GM13976 (cell line): Measurements from ENCODE around the gene RNF220.

Experiments
- DNase-seq: peaks from one replicate; pipeline ENCODE4 v3.0.0; 2012; ENCODE audit warnings: low spot score
- in situ Hi-C: fragments of 300-500 bp; cut with MboI; formaldehyde crosslinking; loops from one replicate; pipeline ENCODE4 v1.12.0; 2022; ENCODE audit warnings: low sequenced_read_pairs, mixed read lengths, inconsistent platforms; ENCODE audit not compliant: unreplicated experiment
- TF ChIP-seq, protein P1 (sequence below): IDR thresholded peaks from 2 replicates; pipeline ENCODE4 v1.5.1; 2012; ENCODE audit warnings: borderline replicate concordance, mild to moderate bottlenecking; ENCODE audit not compliant: insufficient read depth; ENCODE audit errors: extremely low read depth, missing control alignments, control extremely low read depth

RNF220 gene

DNA sequence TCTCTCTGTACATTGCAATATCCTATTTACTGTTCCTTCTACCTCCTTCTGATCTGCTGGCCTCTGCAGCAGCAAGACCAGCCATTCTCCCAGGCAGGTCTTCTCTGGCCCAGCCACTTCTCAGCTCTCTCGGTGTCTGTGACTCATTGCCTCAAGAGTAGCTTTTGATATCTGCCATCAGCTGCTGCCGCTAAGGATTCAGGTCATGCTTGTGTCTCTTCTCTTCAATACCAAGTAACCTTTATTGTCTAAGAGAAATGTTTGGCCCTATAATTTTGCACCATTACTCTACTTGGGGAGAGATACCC, 167.5 kb downstream of the RNF220 start:
- in situ Hi-C loops, result no loop called here
- TF ChIP-seq, protein P1, sequence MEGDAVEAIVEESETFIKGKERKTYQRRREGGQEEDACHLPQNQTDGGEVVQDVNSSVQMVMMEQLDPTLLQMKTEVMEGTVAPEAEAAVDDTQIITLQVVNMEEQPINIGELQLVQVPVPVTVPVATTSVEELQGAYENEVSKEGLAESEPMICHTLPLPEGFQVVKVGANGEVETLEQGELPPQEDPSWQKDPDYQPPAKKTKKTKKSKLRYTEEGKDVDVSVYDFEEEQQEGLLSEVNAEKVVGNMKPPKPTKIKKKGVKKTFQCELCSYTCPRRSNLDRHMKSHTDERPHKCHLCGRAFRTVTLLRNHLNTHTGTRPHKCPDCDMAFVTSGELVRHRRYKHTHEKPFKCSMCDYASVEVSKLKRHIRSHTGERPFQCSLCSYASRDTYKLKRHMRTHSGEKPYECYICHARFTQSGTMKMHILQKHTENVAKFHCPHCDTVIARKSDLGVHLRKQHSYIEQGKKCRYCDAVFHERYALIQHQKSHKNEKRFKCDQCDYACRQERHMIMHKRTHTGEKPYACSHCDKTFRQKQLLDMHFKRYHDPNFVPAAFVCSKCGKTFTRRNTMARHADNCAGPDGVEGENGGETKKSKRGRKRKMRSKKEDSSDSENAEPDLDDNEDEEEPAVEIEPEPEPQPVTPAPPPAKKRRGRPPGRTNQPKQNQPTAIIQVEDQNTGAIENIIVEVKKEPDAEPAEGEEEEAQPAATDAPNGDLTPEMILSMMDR, result no peak
- DNase-seq, result no peak

DNA sequence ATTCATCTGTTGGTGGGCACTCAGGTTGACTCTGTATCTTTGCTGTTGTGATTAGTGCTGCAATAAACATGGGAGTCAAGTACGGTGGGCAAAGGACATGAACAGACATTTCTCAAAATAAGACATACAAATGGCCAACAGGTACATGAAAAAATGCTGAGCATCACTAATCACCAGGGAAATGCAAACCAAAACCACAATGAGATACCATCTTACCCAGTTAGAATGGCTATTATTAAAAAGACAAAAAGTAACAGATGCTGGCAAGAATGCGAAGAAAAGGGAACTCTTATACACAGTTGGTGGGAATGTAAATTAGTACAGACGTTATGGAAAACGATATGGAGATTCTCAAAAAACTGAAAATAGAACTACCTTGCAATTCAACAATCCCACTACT, 170.3 kb downstream of the RNF220 start:
- in situ Hi-C loops, result no loop called here
- no peak for DNase-seq
- TF ChIP-seq, protein P1, result no peak

DNA sequence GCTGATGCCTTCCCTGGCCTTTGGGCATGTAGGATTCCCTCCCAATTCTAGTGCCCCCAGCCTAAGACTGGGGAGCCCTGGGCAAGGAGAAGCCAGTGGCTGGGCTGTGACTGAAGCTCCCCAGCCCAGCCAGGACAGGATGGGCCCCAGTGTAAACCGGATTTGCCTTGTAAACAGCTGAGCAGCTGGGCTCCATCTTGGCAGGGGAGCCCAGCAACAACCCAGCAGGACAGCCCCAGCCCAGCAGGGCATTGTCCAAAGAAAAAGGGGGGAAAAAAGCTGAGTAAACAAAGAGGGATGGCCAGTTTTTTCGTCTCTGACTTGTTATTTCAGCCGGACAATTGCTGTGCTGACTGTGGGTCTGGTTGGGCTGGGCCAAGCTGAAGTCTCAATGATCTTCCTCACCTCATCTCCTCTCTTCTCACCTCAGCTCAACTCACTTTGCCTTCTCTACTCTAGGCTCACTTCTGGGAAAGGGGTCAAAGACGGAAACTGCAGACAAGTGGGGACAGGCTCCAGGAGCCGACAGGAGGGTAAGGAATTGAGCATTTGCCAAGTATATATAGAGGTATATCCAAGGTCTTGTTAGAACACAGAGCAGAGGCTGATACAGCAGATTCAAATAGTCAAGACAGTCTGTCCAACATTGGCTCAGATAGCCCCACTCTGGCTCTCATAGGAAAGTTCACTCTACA, 171.5 kb downstream of the RNF220 start:
- in situ Hi-C loops, result no loop called here
- DNase-seq, result no peak
- TF ChIP-seq, protein P1, result no peak

DNA sequence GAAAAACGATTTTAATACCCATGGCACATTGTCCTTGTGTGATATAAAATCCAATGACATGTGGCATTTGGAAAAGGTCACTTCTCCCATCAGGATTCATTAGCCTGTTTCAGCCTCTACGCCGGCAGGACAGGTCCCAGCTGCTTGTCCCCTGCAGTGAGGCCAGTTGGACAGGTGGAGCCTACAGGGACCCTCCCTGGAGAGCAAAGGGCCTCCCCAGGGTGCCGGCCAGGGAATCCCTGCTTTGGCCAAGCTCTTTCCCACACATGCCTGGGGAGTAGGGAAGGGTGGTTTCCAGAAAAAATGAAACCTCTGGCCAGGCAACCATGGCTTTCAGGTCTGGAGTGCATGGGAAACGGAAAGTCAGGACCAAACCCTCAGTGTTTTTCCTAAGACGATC, 176.2 kb downstream of the RNF220 start:
- in situ Hi-C loops, result no loop called here
- no peak for DNase-seq
- TF ChIP-seq, protein P1, result no peak

DNA sequence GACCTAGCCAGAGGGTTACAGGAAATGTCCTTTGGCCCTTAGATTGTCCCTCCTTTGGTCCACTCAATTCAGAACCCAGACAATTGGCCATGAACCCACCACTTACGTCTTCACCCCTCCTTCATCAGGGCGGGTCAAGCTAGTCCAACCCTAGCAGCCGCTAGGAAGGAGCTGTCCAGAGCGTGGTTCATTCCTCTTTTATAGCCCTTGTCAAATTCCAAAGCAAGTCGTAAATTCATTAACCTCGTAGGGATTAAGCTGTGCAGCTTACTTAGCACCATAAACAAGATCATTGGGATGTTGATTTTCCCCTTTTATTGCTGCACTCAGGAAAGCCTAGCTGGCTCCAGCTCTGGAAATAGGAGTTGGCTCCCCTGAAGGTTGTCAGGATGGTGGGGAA, 179.1 kb downstream of the RNF220 start:
- DNase-seq, result no peak
- TF ChIP-seq, protein P1, result no peak
- in situ Hi-C loops, result no loop called here

DNA sequence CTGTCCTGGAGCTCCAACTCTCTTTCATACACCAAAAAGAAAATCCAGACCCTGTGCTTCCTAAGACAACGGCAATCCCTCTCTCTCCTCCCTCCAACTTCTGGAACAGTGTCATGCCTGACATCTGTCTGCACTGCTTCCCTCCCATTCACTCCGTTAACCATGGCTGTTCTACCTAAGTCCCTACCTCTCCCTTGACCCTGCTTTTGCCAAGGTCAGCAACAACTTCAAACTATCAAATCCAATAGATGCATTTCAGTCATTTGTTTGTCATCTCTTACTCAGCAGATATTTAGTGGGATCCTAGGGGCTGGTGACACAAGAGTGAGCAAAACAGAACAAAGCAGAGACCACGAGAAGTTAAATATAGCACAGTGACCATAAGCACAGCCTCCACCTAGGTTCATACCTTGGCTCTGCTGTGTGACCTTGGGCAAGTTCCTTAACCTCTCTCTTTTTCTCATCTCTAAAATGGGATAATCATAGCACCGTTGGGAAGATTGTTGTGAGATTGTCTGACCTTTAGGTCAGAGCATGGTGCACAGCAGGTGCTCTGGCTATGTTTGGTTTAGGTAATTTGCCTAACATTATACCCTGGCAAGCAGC, 180.4 kb downstream of the RNF220 start:
- no peak for DNase-seq
- TF ChIP-seq, protein P1, result no peak
- in situ Hi-C loops, result no loop called here
